Measurements from ENCODE around the gene NPC2.

The NPC2 gene

GRCh38 chr14:74488786-74489397 lies 4.2 kb downstream of the NPC2 start:
- DNase-seq (ENCODE audit: low spot score), result no peak
- in situ Hi-C loops (cut with MboI; ENCODE audit: low sequenced_read_pairs, unreplicated experiment), result no loop called here
- TF ChIP-seq CTCF (IDR thresholded peaks at IDR 0.05; ENCODE audit: borderline replicate concordance, control extremely low read depth, extremely low read depth, insufficient read depth, missing control alignments), result no peak

- TF ChIP-seq CTCF (IDR thresholded peaks at IDR 0.05; ENCODE audit: borderline replicate concordance, control extremely low read depth, extremely low read depth, insufficient read depth, missing control alignments), result no peak
- in situ Hi-C loops (cut with MboI; ENCODE audit: low sequenced_read_pairs, unreplicated experiment), result no loop called here
- DNase-seq (ENCODE audit: low spot score), result no peak
Observed at GRCh38 chr14:74486164-74486563, 6.9 kb downstream of the NPC2 start.

- no peak for DNase-seq (ENCODE audit: low spot score)
- no peak for TF ChIP-seq CTCF (IDR thresholded peaks at IDR 0.05; ENCODE audit: borderline replicate concordance, control extremely low read depth, extremely low read depth, insufficient read depth, missing control alignments)
- in situ Hi-C loops (cut with MboI; ENCODE audit: low sequenced_read_pairs, unreplicated experiment), result no loop called here
Observed at GRCh38 chr14:74483321-74483720, 9.8 kb downstream of the NPC2 start.

- no peak for DNase-seq (ENCODE audit: low spot score)
- no peak for TF ChIP-seq CTCF (IDR thresholded peaks at IDR 0.05; ENCODE audit: borderline replicate concordance, control extremely low read depth, extremely low read depth, insufficient read depth, missing control alignments)
- in situ Hi-C loops (cut with MboI; ENCODE audit: low sequenced_read_pairs, unreplicated experiment), result no loop called here
Observed at GRCh38 chr14:74482571-74482970, 10.5 kb downstream of the NPC2 start.

GRCh38 chr14:74480046-74480445 lies 13.1 kb downstream of the NPC2 start:
- no peak for TF ChIP-seq CTCF (IDR thresholded peaks at IDR 0.05; ENCODE audit: borderline replicate concordance, control extremely low read depth, extremely low read depth, insufficient read depth, missing control alignments)
- in situ Hi-C loops (cut with MboI; ENCODE audit: low sequenced_read_pairs, unreplicated experiment), result no loop called here
- DNase-seq (ENCODE audit: low spot score), result no peak

- no peak for DNase-seq (ENCODE audit: low spot score)
Observed at GRCh38 chr14:74478996-74479635, 14.0 kb downstream of the NPC2 start.

More at GRCh38 chr14:74478996-74479635, 14.0 kb downstream of the NPC2 start:
- in situ Hi-C loops (cut with MboI; ENCODE audit: low sequenced_read_pairs, unreplicated experiment), result no loop called here
- no peak for TF ChIP-seq CTCF (IDR thresholded peaks at IDR 0.05; ENCODE audit: borderline replicate concordance, control extremely low read depth, extremely low read depth, insufficient read depth, missing control alignments)

Measured in GM13976 (cell line).